Measurements from ENCODE around the gene LRRK1. TPM values are rescaled to one million over a fixed set of nuclear protein-coding genes. Genes with fewer than 3 reads are reported as not detected.

The LRRK1 gene
- polyA plus RNA-seq, 1 of the 3 experiments (the other 2 are of a cell fraction), result 6.9 TPM

DNA sequence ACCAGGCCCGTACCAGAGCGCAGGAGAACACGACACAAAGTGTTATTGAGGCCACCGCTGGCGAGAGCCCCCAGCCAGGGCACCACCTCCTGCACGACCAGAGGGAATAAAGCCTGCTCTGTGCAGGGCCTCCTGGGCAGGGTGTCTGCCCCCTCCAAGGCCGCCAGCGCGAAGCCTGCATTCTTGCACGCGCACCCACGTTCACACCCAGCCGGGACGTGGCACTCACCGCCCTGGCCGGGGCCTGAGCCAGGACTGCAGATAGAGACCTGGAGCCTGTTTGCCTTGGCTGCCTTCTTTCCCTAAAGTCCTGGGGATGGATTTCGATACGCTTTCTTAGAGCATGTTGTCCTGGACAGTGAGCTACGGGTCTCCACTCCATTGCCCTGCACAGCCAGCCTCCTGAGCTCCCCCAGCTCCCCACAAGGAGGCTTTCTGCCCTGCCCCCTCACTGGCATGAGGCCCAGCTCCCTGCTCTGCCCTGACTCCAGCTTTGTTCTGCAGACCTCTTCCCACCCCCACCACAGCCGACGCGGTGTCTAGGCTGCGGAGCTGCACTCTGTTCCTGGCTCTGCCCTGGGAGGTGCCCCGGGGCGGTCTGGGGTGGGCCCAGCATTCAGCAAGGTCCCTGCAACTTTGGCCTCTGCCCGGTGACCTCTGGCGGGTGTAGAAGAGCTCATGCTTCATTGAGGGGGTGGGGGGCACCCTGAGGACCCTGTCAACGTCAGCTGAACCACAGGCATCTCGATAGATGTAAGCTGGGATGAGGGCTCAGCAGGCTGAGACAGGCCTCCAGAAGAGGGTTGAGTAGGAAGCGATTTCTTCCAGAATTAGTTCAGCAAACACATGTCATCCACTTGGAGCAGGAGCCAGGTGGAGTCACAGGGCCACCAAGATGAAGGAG is 145.0 kb downstream of the LRRK1 start:
- Histone ChIP-seq H3K27ac (ENCODE audit: low read depth in 2 of 2, low read length in 1 of 2) (peak overlapping the region in 1 of 2 experiments; percentile 6; a peak in 1 of 4 replicates), H3K9ac (no peak overlapping the region), H3K79me2 (ENCODE audit: insufficient read depth) (no peaks in the 10 kb centered on the region), H3K9me2 (no peaks in the 10 kb centered on the region), H3K4me3 (ENCODE audit: low read depth in 2 of 2, low read length in 1 of 2) (no peak overlapping the region), H3K4me1 (ENCODE audit: control insufficient read depth in 1 of 2, insufficient read depth in 2 of 2, low read depth in 1 of 2, low read length in 1 of 2) (peaks cover 0 to 19% of the 10 kb centered on the region in 2 experiments; a peak in 1 of 4 replicates), H3K27me3 (ENCODE audit: insufficient read depth) (no peaks in the 10 kb centered on the region), H3K9me3 (no peaks in the 10 kb centered on the region), H4K20me1 (ENCODE audit: insufficient read depth) (no peaks in the 10 kb centered on the region), H2AFZ (ENCODE audit: low read depth) (no peak overlapping the region), H3K4me2 (no peak overlapping the region), H3F3A (replicated peaks; ENCODE audit: insufficient read depth) (no peaks in the 10 kb centered on the region), H3K36me3 (replicated peaks in 1 of 2; ENCODE audit: control insufficient read depth in 1 of 2, insufficient read depth in 2 of 2, low read length in 1 of 2) (peaks cover 0 to 17% of the 10 kb centered on the region in 2 experiments)
- POLR2A ChIA-PET, result no interaction called here
- CTCF ChIA-PET, result interaction anchor here (0.6 to 3.0 kb wide), 5 partner anchors 9 to 187 kb away, joined by 3 to 11 read pairs (median 5); partner anchors contain the start of gene CHSY1
- TF ChIP-seq EP300 (IDR thresholded peaks at IDR 0.05; ENCODE audit: borderline replicate concordance in 1 of 2, low read depth in 1 of 2, low read length in 1 of 2) (no peak), RCOR1 (IDR thresholded peaks at IDR 0.05; ENCODE audit: low read length) (no peak), ELF1 (IDR thresholded peaks at IDR 0.05) (no peak), FOXM1 (IDR thresholded peaks at IDR 0.05; ENCODE audit: low read depth) (no peak), FOXJ3 (CRISPR knock-in tag; IDR thresholded peaks at IDR 0.05) (no peak), RFX5 (IDR thresholded peaks at IDR 0.05; ENCODE audit: low read length) (no peak), SIN3A (IDR thresholded peaks at IDR 0.05; ENCODE audit: borderline replicate concordance, low read depth, low read length) (no peak), YY1 (IDR thresholded peaks at IDR 0.05; ENCODE audit: low read depth) (no peak), GATA2 (CRISPR knock-in tag; IDR thresholded peaks at IDR 0.05) (no peak), NFIC (IDR thresholded peaks at IDR 0.05; ENCODE audit: borderline replicate concordance) (no peak), RAD21 (IDR thresholded peaks at IDR 0.05; ENCODE audit: low read length) (no peak)
- TF ChIP-seq, protein P1, sequence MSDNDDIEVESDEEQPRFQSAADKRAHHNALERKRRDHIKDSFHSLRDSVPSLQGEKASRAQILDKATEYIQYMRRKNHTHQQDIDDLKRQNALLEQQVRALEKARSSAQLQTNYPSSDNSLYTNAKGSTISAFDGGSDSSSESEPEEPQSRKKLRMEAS (IDR thresholded peaks at IDR 0.05; ENCODE audit: low read depth), result no peak
- TF ChIP-seq, protein P2, sequence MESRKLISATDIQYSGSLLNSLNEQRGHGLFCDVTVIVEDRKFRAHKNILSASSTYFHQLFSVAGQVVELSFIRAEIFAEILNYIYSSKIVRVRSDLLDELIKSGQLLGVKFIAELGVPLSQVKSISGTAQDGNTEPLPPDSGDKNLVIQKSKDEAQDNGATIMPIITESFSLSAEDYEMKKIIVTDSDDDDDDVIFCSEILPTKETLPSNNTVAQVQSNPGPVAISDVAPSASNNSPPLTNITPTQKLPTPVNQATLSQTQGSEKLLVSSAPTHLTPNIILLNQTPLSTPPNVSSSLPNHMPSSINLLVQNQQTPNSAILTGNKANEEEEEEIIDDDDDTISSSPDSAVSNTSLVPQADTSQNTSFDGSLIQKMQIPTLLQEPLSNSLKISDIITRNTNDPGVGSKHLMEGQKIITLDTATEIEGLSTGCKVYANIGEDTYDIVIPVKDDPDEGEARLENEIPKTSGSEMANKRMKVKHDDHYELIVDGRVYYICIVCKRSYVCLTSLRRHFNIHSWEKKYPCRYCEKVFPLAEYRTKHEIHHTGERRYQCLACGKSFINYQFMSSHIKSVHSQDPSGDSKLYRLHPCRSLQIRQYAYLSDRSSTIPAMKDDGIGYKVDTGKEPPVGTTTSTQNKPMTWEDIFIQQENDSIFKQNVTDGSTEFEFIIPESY (IDR thresholded peaks at IDR 0.05; ENCODE audit: borderline replicate concordance, low read depth), result no peak
- 90% methylated on average over 21 of the region's 30 CpGs for WGBS (ENCODE audit: low lambda C conversion rate)
- peak; percentile 54 for DNase-seq
